ENCODE results near the gene NRBF2.

The NRBF2 gene

GRCh38 chr10:63154546-63155387, 21.6 kb downstream of the NRBF2 start:
- FAIRE-seq (no peak), DNase-seq (ENCODE audit: insufficient read length, low spot score) (no peak)
- no peak for TF ChIP-seq CTCF (IDR thresholded peaks at IDR 0.05; ENCODE audit: insufficient read depth, missing control alignments)

GRCh38 chr10:63155388-63156020, 22.4 kb downstream of the NRBF2 start:
- TF ChIP-seq CTCF (IDR thresholded peaks at IDR 0.05; ENCODE audit: insufficient read depth, missing control alignments) = no peak
- FAIRE-seq = no peak
- no peak for DNase-seq (ENCODE audit: insufficient read length, low spot score)

- no peak for DNase-seq (ENCODE audit: insufficient read length, low spot score)
- no peak for TF ChIP-seq CTCF (IDR thresholded peaks at IDR 0.05; ENCODE audit: insufficient read depth, missing control alignments)
- no peak for FAIRE-seq
Measured at GRCh38 chr10:63156236-63156635, 23.1 kb downstream of the NRBF2 start.

GRCh38 chr10:63157845-63158624, 24.9 kb downstream of the NRBF2 start:
- DNase-seq (ENCODE audit: insufficient read length, low spot score) (peak; percentile 28), FAIRE-seq (no peak)
- peak; percentile 87 for TF ChIP-seq CTCF (IDR thresholded peaks at IDR 0.05; ENCODE audit: insufficient read depth, missing control alignments)

- FAIRE-seq (no peak), DNase-seq (ENCODE audit: insufficient read length, low spot score) (no peak)
- no peak for TF ChIP-seq CTCF (IDR thresholded peaks at IDR 0.05; ENCODE audit: insufficient read depth, missing control alignments)
Measured at GRCh38 chr10:63161592-63161991, 28.5 kb downstream of the NRBF2 start.

GRCh38 chr10:63164166-63164623, 31.1 kb downstream of the NRBF2 start:
- DNase-seq (ENCODE audit: insufficient read length, low spot score) (no peak), FAIRE-seq (no peak)
- TF ChIP-seq CTCF (IDR thresholded peaks at IDR 0.05; ENCODE audit: insufficient read depth, missing control alignments) = no peak
